K562 (cell line): ENCODE results near the gene SMIM12. TPM values are rescaled to one million over a fixed set of nuclear protein-coding genes. Genes with fewer than 3 reads are reported as not detected.

ENCODE experiments used
- BCL6 ChIP-seq: fragments of 250-450 bp; sonication (Bioruptor Pico); IDR thresholded peaks from 2 replicates; pipeline ENCODE4 v1.4.0; 2020
- CBFA2T2 ChIP-seq: fragments of 450-650 bp; conservative IDR thresholded peaks from 2 replicates; pipeline ENCODE4 v1.6.1; 2017; ENCODE audit warnings: mild to moderate bottlenecking
- FOXJ2 ChIP-seq: fragments of 200-800 bp; sonication (Bioruptor generic); IDR thresholded peaks from 2 replicates; pipeline ENCODE4 v1.6.1; 2016; ENCODE audit warnings: missing genetic modification characterization, missing compliant biosample characterization
- FOXP4 ChIP-seq: sonication (generic); formaldehyde crosslinking; IDR thresholded peaks from 2 replicates; pipeline ENCODE4 v1.8.0; 2022; ENCODE audit warnings: mild to moderate bottlenecking, missing genetic modification reagents, borderline replicate concordance
- HMGN3 ChIP-seq: IDR thresholded peaks from 2 replicates; pipeline ENCODE4 v1.6.1; 2011; ENCODE audit warnings: borderline replicate concordance, low read depth, mild to moderate bottlenecking, mixed read lengths, low read length; ENCODE audit not compliant: insufficient read length; ENCODE audit errors: extremely low read depth
- PTTG1 ChIP-seq: fragments of 450-650 bp; IDR thresholded peaks from 2 replicates; pipeline ENCODE4 v1.6.1; 2016; ENCODE audit warnings: low read depth, mild to moderate bottlenecking, missing genetic modification characterization, missing compliant biosample characterization
- PURB ChIP-seq: sonication (generic); formaldehyde crosslinking; IDR thresholded peaks from 2 replicates; pipeline ENCODE4 v1.9.0; 2021; ENCODE audit warnings: low read depth, mild to moderate bottlenecking, missing genetic modification reagents
- RCOR1 ChIP-seq, 2 experiments: IDR thresholded peaks; 2 replicates each; pipeline ENCODE4 v1.6.1; 2012; ENCODE audit warnings: low read depth in 2 of 2, low read length in 2 of 2, borderline replicate concordance in 1 of 2, improper control_type of control experiment in 1 of 2
- RUNX1 ChIP-seq: sonication (generic); IDR thresholded peaks from 2 replicates; pipeline ENCODE4 v1.6.1; 2016; ENCODE audit warnings: antibody characterized with exemption, low read depth
- ZBTB40 ChIP-seq, 2 experiments: fragments of 450-650 bp in 1 of 2; sonication (generic) in 1 of 2; formaldehyde crosslinking in 1 of 2; IDR thresholded peaks; 2 replicates each; pipeline versions ENCODE4 v1.7.1 to v1.9.0; 2016 to 2022; ENCODE audit warnings: inconsistent platforms in 1 of 2, mild to moderate bottlenecking in 1 of 2, missing genetic modification reagents in 1 of 2
- ZNF436 ChIP-seq: fragments of 250-450, 450-650 bp; sonication (Bioruptor Pico); formaldehyde crosslinking; IDR thresholded peaks from 2 replicates; pipeline ENCODE4 v1.7.0; 2020; ENCODE audit warnings: mild to moderate bottlenecking
- ZNF511 ChIP-seq: sonication (generic); formaldehyde crosslinking; IDR thresholded peaks from 2 replicates; pipeline ENCODE4 v1.8.0; 2022; ENCODE audit warnings: mild to moderate bottlenecking, missing genetic modification reagents
- polyA plus RNA-seq, 8 experiments: library from polyadenylated mRNA; depleted of rRNA in 4 of 8; stranded (reverse) in 5 of 8; unstranded in 3 of 8; fragments of >200 nt; fragmentation: Nextera tagmentation in 2 of 8; fragmentation: Illumina TruSeq in 1 of 8; extraction: Ambion mirVana in 2 of 8; extraction: Trizol in 1 of 8; gene quantifications; 2 replicates each; pipeline versions ENCODE4 v1.2.1 to v1.2.3, GENCODE V29; 2011 to 2014; ENCODE audit warnings: inconsistent platforms in 1 of 8, missing spikeins in 1 of 8
- total RNA-seq, 7 experiments: library from RNA; depleted of rRNA in 6 of 7; stranded (reverse); fragments of >200 nt in 6 of 7; fragmentation: Illumina TruSeq in 2 of 7; extraction: Trizol in 2 of 7; gene quantifications; 2 replicates each; pipeline versions ENCODE4 v1.2.1 to v1.2.3, GENCODE V29; 2011 to 2021; ENCODE audit warnings: low replicate concordance in 1 of 7

Gene SMIM12
- total and polyA plus RNA-seq, 9 of the 15 experiments (the other 6 are each of a cell fraction or from before 2014, with no cell fraction given) = 51.7 to 112 (median 63.9) TPM

- TF ChIP-seq ZBTB40 (IDR thresholded peaks at IDR 0.05) (no peak), ZBTB40 (CRISPR knock-in tag; IDR thresholded peaks at IDR 0.05) (no peak), HMGN3 (no peak), PURB (CRISPR knock-in tag) (no peak), RUNX1 (no peak), RCOR1 (IDR thresholded peaks at IDR 0.05; ENCODE audit: borderline replicate concordance in 1 of 2, low read depth in 2 of 2, low read length in 2 of 2) (no peak; a peak in 1 of 4 replicates), BCL6 (CRISPR knock-in tag) (no peak), ZNF511 (CRISPR knock-in tag) (peak; percentile 63; the same call in 1 of the 2 replicates), CBFA2T2 (no peak), PTTG1 (tag) (no peak), FOXJ2 (tag) (no peak), FOXP4 (no peak), ZNF436 (no peak)
Observed at GRCh38 chr1:34865981-34866761, 6.6 kb upstream of the SMIM12 start (continued).
